ENCODE measurements around the gene PRDM8. TPM values are rescaled to one million over a fixed set of nuclear protein-coding genes. Genes with fewer than 3 reads are reported as not detected.
A peak's percentile ranks its signal among the peaks of the same experiment; 100 is the strongest.

The PRDM8 gene
- total RNA-seq, 1 experiment from 2014 or later = 5.2 TPM

- peak in 1 of 2 experiments; percentile 75 for DNase-seq (ENCODE audit: low read depth in 1 of 2, low spot score in 2 of 2)
- H3K27me3 ChIP-seq (replicated peaks) = no peaks in the 10 kb centered on the region
- H3K36me3 ChIP-seq = no peaks in the 10 kb centered on the region
- peak overlapping the region; percentile 15 for H3K27ac ChIP-seq
- H3K4me3 ChIP-seq = no peak overlapping the region
- H3K9me3 ChIP-seq (replicated peaks) = no peaks in the 10 kb centered on the region
- peaks cover 39% of the 10 kb centered on the region for H3K4me1 ChIP-seq (replicated peaks)
Measured at GRCh38 chr4:80213117-80213815, 16.0 kb downstream of the PRDM8 start.

DNA sequence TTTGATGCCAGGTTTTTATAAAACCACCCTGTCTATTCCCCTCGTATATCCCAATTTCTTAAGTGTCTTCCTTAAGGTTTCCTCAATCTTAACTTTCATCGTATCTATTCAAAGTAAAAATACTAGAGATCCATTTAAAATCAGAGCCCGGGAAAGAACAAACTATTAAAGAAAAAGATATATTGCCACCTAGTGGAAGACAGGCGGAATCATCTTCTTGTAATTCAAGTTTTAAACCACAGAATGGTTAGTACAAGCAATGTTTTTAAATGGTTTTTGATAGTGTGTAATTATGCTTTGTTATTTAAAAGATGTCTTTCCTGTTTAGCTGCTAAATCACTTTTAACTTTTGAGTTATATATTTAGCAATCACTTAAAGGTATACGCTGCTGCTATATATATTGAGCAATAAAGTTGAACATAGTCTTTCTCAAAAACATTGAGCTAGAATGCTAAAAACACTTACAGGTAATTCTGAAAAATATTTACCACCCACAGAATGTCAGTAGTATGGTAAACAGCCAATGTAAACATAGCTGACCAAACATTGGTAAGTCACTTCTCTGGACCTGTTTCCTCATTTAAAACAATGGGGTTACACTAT is 18.2 kb downstream of the PRDM8 start:
- Histone ChIP-seq H3K36me3 (no peaks in the 10 kb centered on the region), H3K27me3 (replicated peaks) (no peaks in the 10 kb centered on the region), H3K9me3 (replicated peaks) (no peaks in the 10 kb centered on the region), H3K27ac (no peak overlapping the region), H3K4me1 (replicated peaks) (peaks cover 59% of the 10 kb centered on the region), H3K4me3 (no peak overlapping the region)
- peak in 1 of 2 experiments; percentile 51 for DNase-seq (ENCODE audit: low read depth in 1 of 2, low spot score in 2 of 2)

DNA sequence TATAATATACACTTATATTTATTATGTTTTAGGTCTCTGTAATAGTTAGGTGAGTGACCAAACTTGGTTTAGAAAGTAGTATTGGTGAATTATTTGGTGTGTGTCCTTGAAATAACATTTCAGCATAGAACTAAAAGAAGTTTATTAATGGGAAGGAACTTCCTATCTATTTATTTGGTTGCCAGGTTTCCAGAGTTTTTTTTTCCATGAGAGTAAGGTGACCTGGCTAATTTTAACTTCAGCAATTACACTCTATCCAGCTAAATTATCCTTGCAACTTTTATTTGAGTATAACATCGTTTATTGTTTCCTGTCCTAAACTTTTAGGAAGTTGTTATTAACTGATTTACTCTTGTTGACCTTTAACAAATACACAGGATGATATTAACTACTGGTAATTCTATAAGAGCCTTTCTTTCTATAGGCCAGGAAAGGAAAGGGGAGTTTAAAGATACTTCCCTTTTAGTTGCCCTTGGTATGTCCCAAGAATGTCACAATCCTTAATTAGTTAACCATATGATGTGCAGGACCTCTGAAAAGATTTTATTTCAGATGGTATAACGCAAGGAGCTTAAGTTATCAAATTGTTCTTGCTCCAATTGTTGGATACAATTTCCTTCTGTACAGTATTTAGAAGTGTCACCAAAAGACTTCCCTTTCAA is 18.9 kb downstream of the PRDM8 start:
- DNase-seq (ENCODE audit: low read depth in 1 of 2, low spot score in 2 of 2) = no peak
- Histone ChIP-seq H3K4me3 (no peak overlapping the region), H3K27me3 (replicated peaks) (no peaks in the 10 kb centered on the region)

GRCh38 chr4:80219301-80220025 is 22.2 kb downstream of the PRDM8 start:
- Histone ChIP-seq H3K9me3 (replicated peaks) (no peaks in the 10 kb centered on the region), H3K4me1 (replicated peaks) (peaks cover 48% of the 10 kb centered on the region), H3K36me3 (no peaks in the 10 kb centered on the region), H3K4me3 (no peak overlapping the region), H3K27me3 (replicated peaks) (no peaks in the 10 kb centered on the region), H3K27ac (peak overlapping the region; percentile 82)
- peak; percentile 97 to 98 for DNase-seq (ENCODE audit: low read depth in 1 of 2, low spot score in 2 of 2)

More for the DNA sequence above, 18.9 kb downstream of the PRDM8 start:
- Histone ChIP-seq H3K9me3 (replicated peaks) (no peaks in the 10 kb centered on the region), H3K4me1 (replicated peaks) (peaks cover 64% of the 10 kb centered on the region), H3K27ac (no peak overlapping the region), H3K36me3 (no peaks in the 10 kb centered on the region)

GRCh38 chr4:80220711-80221110 is 23.4 kb downstream of the PRDM8 start:
- peak overlapping the region; percentile 82 for H3K27ac ChIP-seq
- no peak overlapping the region for H3K4me3 ChIP-seq
- H3K36me3 ChIP-seq = no peaks in the 10 kb centered on the region
- no peak for DNase-seq (ENCODE audit: low read depth in 1 of 2, low spot score in 2 of 2)
- H3K27me3 ChIP-seq (replicated peaks) = no peaks in the 10 kb centered on the region
- H3K9me3 ChIP-seq (replicated peaks) = no peaks in the 10 kb centered on the region
- peaks cover 44% of the 10 kb centered on the region for H3K4me1 ChIP-seq (replicated peaks)

GRCh38 chr4:80221161-80221560 is 23.9 kb downstream of the PRDM8 start:
- no peaks in the 10 kb centered on the region for H3K27me3 ChIP-seq (replicated peaks)
- peaks cover 45% of the 10 kb centered on the region for H3K4me1 ChIP-seq (replicated peaks)
- H3K36me3 ChIP-seq = no peaks in the 10 kb centered on the region
- H3K9me3 ChIP-seq (replicated peaks) = no peaks in the 10 kb centered on the region
- peak overlapping the region; percentile 82 for H3K27ac ChIP-seq
- DNase-seq (ENCODE audit: low read depth in 1 of 2, low spot score in 2 of 2) = no peak
- no peak overlapping the region for H3K4me3 ChIP-seq

- Histone ChIP-seq H3K36me3 (no peaks in the 10 kb centered on the region), H3K9me3 (replicated peaks) (no peaks in the 10 kb centered on the region), H3K4me1 (replicated peaks) (peaks cover 18% of the 10 kb centered on the region), H3K27ac (no peak overlapping the region), H3K27me3 (replicated peaks) (no peaks in the 10 kb centered on the region), H3K4me3 (no peak overlapping the region)
- no peak for DNase-seq (ENCODE audit: low read depth in 1 of 2, low spot score in 2 of 2)
Measured at GRCh38 chr4:80225595-80225994, 28.3 kb downstream of the PRDM8 start.

- H3K27ac ChIP-seq = no peak overlapping the region
- H3K4me3 ChIP-seq = no peak overlapping the region
- H3K36me3 ChIP-seq = no peaks in the 10 kb centered on the region
- no peak for DNase-seq (ENCODE audit: low read depth in 1 of 2, low spot score in 2 of 2)
- no peaks in the 10 kb centered on the region for H3K9me3 ChIP-seq (replicated peaks)
- no peaks in the 10 kb centered on the region for H3K27me3 ChIP-seq (replicated peaks)
- H3K4me1 ChIP-seq (replicated peaks) = peaks cover 18% of the 10 kb centered on the region
Measured at GRCh38 chr4:80226094-80226493, 28.8 kb downstream of the PRDM8 start.

- peaks cover 20% of the 10 kb centered on the region for H3K4me1 ChIP-seq (replicated peaks)
- no peaks in the 10 kb centered on the region for H3K27me3 ChIP-seq (replicated peaks)
- H3K36me3 ChIP-seq = no peaks in the 10 kb centered on the region
- no peak for DNase-seq (ENCODE audit: low read depth in 1 of 2, low spot score in 2 of 2)
- H3K4me3 ChIP-seq = no peak overlapping the region
- H3K27ac ChIP-seq = no peak overlapping the region
- no peaks in the 10 kb centered on the region for H3K9me3 ChIP-seq (replicated peaks)
Measured at GRCh38 chr4:80228460-80228859, 31.2 kb downstream of the PRDM8 start.

- H3K4me1 ChIP-seq (replicated peaks) = peaks cover 25% of the 10 kb centered on the region
Measured at GRCh38 chr4:80229128-80229527, 31.8 kb downstream of the PRDM8 start.

GRCh38 chr4:80229590-80229989 is 32.3 kb downstream of the PRDM8 start:
- H3K4me1 ChIP-seq (replicated peaks) = peaks cover 30% of the 10 kb centered on the region
- DNase-seq (ENCODE audit: low read depth in 1 of 2, low spot score in 2 of 2) = no peak
- H3K9me3 ChIP-seq (replicated peaks) = no peaks in the 10 kb centered on the region
- H3K36me3 ChIP-seq = no peaks in the 10 kb centered on the region
- no peaks in the 10 kb centered on the region for H3K27me3 ChIP-seq (replicated peaks)
- no peak overlapping the region for H3K4me3 ChIP-seq
- no peak overlapping the region for H3K27ac ChIP-seq

More at GRCh38 chr4:80229128-80229527, 31.8 kb downstream of the PRDM8 start:
- no peaks in the 10 kb centered on the region for H3K9me3 ChIP-seq (replicated peaks)
- H3K27ac ChIP-seq = no peak overlapping the region
- DNase-seq (ENCODE audit: low read depth in 1 of 2, low spot score in 2 of 2) = no peak
- no peaks in the 10 kb centered on the region for H3K36me3 ChIP-seq
- no peak overlapping the region for H3K4me3 ChIP-seq
- no peaks in the 10 kb centered on the region for H3K27me3 ChIP-seq (replicated peaks)

DNA sequence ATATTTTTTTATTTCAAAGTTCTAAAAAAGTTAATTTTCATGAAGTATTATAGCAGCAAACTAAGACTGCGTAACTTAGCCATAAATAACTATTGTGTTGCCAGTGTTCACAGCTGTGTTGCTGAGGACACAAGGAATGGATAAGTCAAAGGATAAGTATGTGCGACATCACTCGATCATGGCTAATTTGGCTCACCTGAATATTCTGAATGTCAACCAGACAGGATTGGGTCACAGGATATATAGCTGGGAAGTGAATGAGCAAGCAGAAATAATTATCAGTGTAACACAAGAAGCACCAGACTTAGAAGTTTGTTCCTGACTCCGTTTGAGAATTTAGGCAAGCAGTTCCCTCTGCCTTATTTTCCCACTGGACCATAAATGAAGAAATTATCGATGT is 33.9 kb downstream of the PRDM8 start:
- DNase-seq (ENCODE audit: low read depth in 1 of 2, low spot score in 2 of 2) = no peak
- no peaks in the 10 kb centered on the region for H3K27me3 ChIP-seq (replicated peaks)
- H3K27ac ChIP-seq = no peak overlapping the region
- peaks cover 37% of the 10 kb centered on the region for H3K4me1 ChIP-seq (replicated peaks)
- H3K9me3 ChIP-seq (replicated peaks) = no peaks in the 10 kb centered on the region
- no peaks in the 10 kb centered on the region for H3K36me3 ChIP-seq
- no peak overlapping the region for H3K4me3 ChIP-seq

DNA sequence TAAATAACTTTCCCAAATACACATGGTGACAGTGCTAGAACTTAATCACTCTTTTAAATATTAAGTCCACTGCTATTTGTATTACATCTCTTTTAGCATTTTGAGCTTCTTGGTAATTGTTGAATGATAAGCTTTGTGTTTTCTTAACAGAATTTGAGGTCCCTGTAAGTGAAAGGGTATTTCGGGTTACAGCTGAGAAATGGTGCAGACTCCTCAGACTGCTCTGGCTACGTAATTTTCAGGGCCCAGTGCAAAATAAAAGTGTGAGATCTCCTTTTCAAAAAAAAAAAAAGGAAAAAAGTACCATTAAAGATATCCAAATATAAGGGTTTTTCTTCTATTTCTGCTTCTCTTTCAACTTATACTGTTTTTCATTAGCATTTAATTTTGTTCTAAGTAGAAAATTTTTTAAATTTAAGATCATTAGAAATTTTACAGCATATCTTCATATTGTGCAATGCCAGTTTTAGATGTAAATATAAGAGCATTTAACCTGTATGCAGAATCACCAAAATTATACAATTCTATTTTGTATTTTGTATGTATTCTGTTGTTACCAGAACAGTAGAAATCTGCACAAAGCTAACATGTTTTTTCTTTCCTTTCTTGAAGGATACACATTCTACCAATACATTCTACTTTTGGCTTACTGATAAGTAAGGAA is 35.5 kb downstream of the PRDM8 start:
- no peaks in the 10 kb centered on the region for H3K27me3 ChIP-seq (replicated peaks)
- H3K36me3 ChIP-seq = no peaks in the 10 kb centered on the region
- H3K27ac ChIP-seq = no peak overlapping the region
- H3K4me1 ChIP-seq (replicated peaks) = peaks cover 53% of the 10 kb centered on the region
- no peak for DNase-seq (ENCODE audit: low read depth in 1 of 2, low spot score in 2 of 2)
- no peak overlapping the region for H3K4me3 ChIP-seq
- H3K9me3 ChIP-seq (replicated peaks) = no peaks in the 10 kb centered on the region

All from SJSA1 (cell line).